ENCODE measurements around the gene CELSR1.

The CELSR1 gene

GRCh38 chr22:46551321-46551720, 13.9 kb upstream of the CELSR1 start:
- DNase-seq = no peak

DNA sequence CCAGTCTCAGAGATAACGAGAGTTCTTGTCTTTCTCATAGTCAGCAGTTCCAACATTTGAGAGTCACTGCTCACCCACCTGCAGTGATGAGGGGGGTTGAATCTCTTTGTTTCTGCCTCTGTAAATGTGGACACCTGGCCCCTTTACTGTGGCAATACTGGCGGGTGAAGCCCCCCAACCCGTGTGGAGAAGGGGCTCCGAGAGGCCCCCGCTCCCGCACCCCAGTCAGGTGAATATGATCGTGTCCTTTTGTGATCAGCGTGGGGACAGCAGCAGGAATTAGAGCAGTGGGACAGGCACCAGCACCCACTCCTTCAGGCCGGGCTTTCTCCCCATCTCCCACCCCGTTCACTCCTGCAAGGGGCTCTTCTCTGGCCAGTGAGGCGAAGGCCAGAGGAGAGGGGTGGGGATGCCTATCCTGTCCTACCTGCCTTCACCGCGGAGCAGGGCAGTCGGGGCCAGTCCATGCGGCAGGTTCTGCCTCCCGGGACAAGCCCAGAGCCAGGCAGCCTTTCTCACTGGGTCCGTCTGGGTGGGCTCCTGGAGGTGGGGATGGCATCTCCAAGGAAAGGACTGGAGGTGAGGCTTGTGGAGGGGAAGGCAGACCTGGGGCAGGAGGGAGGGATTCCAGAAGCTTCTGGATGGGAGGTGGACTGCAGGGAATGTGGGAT, 12.7 kb upstream of the CELSR1 start:
- no peak for DNase-seq

DNA sequence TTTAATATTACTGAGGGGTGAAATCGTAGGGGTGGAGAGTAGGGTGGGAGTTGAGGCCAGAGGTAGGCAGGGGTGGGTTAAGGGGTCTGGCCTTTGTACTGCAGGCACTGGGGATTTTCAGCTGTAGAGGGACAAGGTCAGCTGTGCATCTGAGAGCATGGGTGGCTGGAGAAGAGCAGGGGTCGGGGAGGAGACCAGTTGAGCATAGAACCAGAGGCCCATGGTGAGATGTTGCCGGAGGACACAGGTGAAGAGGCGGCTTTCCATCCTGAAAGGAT, 12.1 kb upstream of the CELSR1 start:
- no peak for DNase-seq

DNA sequence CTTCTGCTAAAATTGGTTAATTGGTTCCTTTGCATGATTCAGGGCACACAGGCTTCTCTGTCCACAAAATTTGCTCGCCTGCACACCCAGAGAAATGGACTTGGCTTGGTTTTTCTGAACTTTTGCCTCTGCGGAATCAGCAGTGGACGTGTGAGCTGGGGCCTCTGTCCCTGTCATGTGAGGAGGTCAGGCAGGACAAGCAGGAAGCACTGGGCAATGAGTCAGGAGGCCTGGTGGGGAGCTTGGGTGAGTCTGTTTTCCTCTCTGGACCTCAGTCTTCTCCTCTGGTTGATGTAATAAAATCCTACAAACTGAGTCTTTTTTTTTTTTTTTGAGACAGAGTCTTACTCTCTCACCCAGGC, 10.4 kb upstream of the CELSR1 start:
- no peak for DNase-seq

GRCh38 chr22:46547179-46547882, 9.9 kb upstream of the CELSR1 start:
- no peak for DNase-seq

GRCh38 chr22:46546466-46547178, 9.2 kb upstream of the CELSR1 start:
- DNase-seq = no peak

GRCh38 chr22:46545086-46545792, 7.8 kb upstream of the CELSR1 start:
- no peak for DNase-seq

DNA sequence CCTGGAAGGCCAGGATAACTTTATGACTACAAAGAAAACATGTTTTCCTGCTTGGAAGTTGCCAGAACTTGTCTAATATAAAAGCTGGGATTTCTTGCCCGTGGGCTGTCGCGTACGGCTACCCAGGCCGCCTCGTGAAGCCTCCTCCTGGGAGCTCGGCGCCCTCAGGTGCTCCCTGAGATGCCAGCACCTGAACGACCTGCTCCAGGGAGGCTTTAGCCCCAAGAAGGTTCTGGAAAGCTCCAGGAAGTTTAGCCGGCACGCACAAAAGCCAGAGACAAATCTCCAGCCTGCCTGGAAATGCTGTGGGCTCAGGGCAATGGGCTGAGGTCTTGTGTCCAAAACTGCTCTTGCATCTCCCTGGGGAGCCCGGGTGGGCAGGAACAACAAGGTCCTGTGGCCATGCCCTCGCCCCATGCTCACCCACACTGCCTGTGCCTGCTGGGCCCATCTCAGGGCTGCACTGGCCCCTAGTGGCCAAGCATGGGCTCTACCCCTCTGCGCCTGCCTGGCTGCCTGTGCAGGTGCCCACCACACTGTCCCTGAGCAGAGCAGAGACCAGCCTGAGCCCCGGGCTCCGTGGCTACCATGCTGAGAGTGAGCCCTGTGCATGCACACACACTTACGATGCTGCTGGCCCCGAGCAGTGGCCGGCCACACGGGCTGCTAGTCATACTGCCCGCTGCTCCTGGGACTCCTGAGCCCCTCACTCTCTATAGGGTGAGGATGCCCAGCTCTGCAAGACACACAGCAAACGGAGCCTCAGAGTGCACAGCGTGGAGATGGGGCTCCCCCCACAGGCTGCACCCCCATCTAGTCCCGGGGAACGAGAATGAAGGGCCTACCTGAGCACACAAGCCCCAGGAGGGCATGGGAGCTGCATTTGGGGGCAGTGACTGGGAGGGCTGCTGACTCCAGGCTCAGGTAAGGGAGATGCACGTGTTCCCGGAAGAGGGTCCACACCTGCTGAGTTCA, 4.9 kb upstream of the CELSR1 start:
- DNase-seq = peak; percentile 47

- DNase-seq = no peak
Measured at GRCh38 chr22:46541536-46541935, 4.1 kb upstream of the CELSR1 start.

GRCh38 chr22:46540874-46541273, 3.5 kb upstream of the CELSR1 start:
- no peak for DNase-seq

DNA sequence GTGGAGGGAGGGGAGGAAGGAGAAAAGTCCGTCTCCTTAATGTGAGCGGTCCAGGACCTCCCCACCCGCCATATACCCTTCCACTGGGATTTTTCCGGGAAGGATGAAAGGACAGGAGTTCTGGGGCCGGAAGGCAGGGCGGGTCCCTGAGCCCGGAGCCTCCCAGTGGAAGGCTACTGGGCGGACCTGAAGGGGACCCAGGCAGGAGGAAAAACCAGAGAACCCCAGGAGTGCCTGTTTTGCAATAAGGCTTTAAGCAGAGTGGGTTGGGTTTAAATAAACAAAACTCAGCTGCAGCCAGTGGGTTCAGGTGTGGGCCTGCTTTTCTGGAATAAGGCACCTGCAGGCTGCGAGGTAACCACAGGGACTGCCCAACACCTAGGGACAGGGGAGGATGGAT, 1.7 kb upstream of the CELSR1 start:
- no peak for DNase-seq

DNA sequence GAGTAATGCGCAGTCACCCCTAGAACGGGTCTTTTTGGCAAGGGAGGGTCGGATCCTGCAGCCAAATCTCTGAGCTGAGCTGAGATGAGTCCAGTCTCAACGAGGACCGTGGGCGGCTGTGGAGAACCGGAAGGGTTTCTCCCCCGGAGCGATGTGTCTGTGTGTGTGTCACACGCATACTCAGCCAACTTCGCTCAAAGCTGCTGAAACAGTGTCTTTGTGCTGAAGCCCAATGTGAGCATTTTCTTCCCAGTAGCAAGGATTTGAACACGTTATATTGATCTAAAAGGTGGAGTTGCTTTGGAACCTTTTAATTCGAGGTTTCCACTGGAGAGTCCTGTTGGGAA, 1.4 kb upstream of the CELSR1 start:
- no peak for DNase-seq

- DNase-seq = no peak
Measured at GRCh38 chr22:46537946-46538813, 760 bp upstream of the CELSR1 start.

DNA sequence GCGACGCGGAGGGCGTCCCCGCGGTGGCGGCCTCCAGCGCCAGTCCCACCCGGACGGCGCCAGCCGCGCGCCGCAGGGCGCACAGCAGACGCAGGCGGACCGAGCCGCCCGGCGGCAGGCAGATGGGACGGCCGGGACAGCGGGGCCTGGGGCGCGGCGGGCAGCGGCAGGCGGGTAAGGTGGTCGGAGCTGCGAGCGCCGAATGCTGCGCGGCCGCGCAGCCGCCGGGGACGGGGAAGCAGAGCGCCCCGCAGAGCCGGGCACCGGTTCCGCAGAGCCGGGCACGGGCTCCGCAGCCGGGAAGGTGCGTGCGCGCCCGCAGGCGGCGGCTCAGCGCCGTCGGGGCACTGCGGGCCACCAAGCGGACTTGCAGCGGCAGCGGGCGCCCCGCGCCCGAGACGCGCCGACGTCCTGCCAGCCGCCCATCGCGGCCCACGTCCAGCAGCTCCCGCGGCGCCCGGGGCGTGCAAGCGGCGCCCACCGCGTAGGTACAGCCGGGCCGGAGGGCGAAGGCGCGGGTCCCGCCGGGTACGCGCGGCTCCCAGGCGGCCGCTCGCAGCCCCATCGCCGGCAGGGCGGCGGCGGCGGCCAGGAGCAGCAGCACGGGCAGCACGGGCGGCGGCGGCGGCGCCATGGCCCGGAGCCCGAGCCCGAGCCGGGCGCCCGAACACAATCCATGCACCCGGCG, 739 bp downstream of the CELSR1 start:
- DNase-seq = no peak

- no peak for DNase-seq
Measured at GRCh38 chr22:46535876-46536536, 1.4 kb downstream of the CELSR1 start.

GRCh38 chr22:46534901-46535630, 2.4 kb downstream of the CELSR1 start:
- no peak for DNase-seq

GRCh38 chr22:46534177-46534776, 3.1 kb downstream of the CELSR1 start:
- no peak for DNase-seq

GRCh38 chr22:46533070-46533833, 4.2 kb downstream of the CELSR1 start:
- no peak for DNase-seq

- DNase-seq = no peak
Measured at GRCh38 chr22:46532416-46532815, 5.0 kb downstream of the CELSR1 start.

All from NCI-H510A treated with DMSO at 0.1 percent for 48 hours (cell line).